GM10266 (cell line): ENCODE results near the gene C1R.

ENCODE experiments used
- DNase-seq: peaks from one replicate; pipeline ENCODE4 v3.0.0; 2012; ENCODE audit errors: extremely low spot score
- CTCF ChIP-seq: IDR thresholded peaks from 2 replicates; pipeline ENCODE4 v1.5.1; 2012; ENCODE audit warnings: mild to moderate bottlenecking, low read depth; ENCODE audit not compliant: control insufficient read depth, insufficient read depth; ENCODE audit errors: missing control alignments

Gene C1R

GRCh38 chr12:7117670-7118069 lies 25.4 kb upstream of the C1R start:
- DNase-seq, result no peak
- no peak for TF ChIP-seq CTCF

- DNase-seq, result no peak
- no peak for TF ChIP-seq CTCF
Observed at GRCh38 chr12:7116916-7117315, 24.7 kb upstream of the C1R start.

- no peak for DNase-seq
- no peak for TF ChIP-seq CTCF
Observed at GRCh38 chr12:7116196-7116595, 24.0 kb upstream of the C1R start.

- no peak for TF ChIP-seq CTCF
- DNase-seq, result no peak
Observed at GRCh38 chr12:7114851-7115250, 22.6 kb upstream of the C1R start.

GRCh38 chr12:7114008-7114407 lies 21.8 kb upstream of the C1R start:
- TF ChIP-seq CTCF, result no peak
- DNase-seq, result no peak

- peak; percentile 85 for TF ChIP-seq CTCF
- peak; percentile 64 for DNase-seq
Observed at GRCh38 chr12:7113389-7113871, 21.2 kb upstream of the C1R start.

GRCh38 chr12:7112041-7112440 lies 19.8 kb upstream of the C1R start:
- TF ChIP-seq CTCF, result no peak
- no peak for DNase-seq
